ENCODE results near the gene PCDHGB5.

GRCh38 chr5:141356950-141357349 lies 40.8 kb upstream of the PCDHGB5 start:
- TF ChIP-seq CTCF (IDR thresholded peaks at IDR 0.05) (no peak), EZH2 (IDR thresholded peaks at IDR 0.05) (no peak), EZH2phosphoT487 (IDR thresholded peaks at IDR 0.05) (no peak)

Measured in neural progenitor cell (in vitro differentiated cells).